GM10847 (cell line): ENCODE data around the gene PIK3C2A.

Source experiments
- POLR2A ChIP-seq: IDR thresholded peaks from 2 replicates; pipeline ENCODE4 v1.6.1; 2011; ENCODE audit not compliant: insufficient read length; ENCODE audit errors: extremely low read depth

The PIK3C2A gene

GRCh38 chr11:17207317-17208256 lies at the start of gene PIK3C2A:
Gene PIK3C2A, minus strand, starts transcription at chr11:17207986. Its CDS starts 38,245 bp downstream, at chr11:17169741.
- peak; percentile 86 for TF ChIP-seq POLR2A

- no peak for TF ChIP-seq POLR2A
Measured at GRCh38 chr11:17257196-17257595, 49.4 kb upstream of the PIK3C2A start.

GRCh38 chr11:17256512-17256911 lies 48.7 kb upstream of the PIK3C2A start:
- TF ChIP-seq POLR2A = no peak

GRCh38 chr11:17252704-17253103 lies 44.9 kb upstream of the PIK3C2A start:
- no peak for TF ChIP-seq POLR2A

GRCh38 chr11:17250561-17251350 lies 43.0 kb upstream of the PIK3C2A start:
- no peak for TF ChIP-seq POLR2A

- no peak for TF ChIP-seq POLR2A
Measured at GRCh38 chr11:17244046-17244445, 36.3 kb upstream of the PIK3C2A start.

GRCh38 chr11:17240780-17241179 lies 33.0 kb upstream of the PIK3C2A start:
- TF ChIP-seq POLR2A = no peak

GRCh38 chr11:17238377-17238776 lies 30.6 kb upstream of the PIK3C2A start:
- TF ChIP-seq POLR2A = no peak

GRCh38 chr11:17233101-17233500 lies 25.3 kb upstream of the PIK3C2A start:
- TF ChIP-seq POLR2A = no peak

- TF ChIP-seq POLR2A = no peak
Measured at GRCh38 chr11:17230867-17231851, 23.4 kb upstream of the PIK3C2A start.

GRCh38 chr11:17229481-17230152 lies 21.8 kb upstream of the PIK3C2A start:
- no peak for TF ChIP-seq POLR2A

GRCh38 chr11:17224727-17225126 lies 16.9 kb upstream of the PIK3C2A start:
- no peak for TF ChIP-seq POLR2A

GRCh38 chr11:17221968-17222367 lies 14.2 kb upstream of the PIK3C2A start:
- no peak for TF ChIP-seq POLR2A

GRCh38 chr11:17219016-17219415 lies 11.2 kb upstream of the PIK3C2A start:
- TF ChIP-seq POLR2A = no peak

GRCh38 chr11:17218403-17218802 lies 10.6 kb upstream of the PIK3C2A start:
- TF ChIP-seq POLR2A = no peak

GRCh38 chr11:17217401-17217800 lies 9.6 kb upstream of the PIK3C2A start:
- TF ChIP-seq POLR2A = no peak
